ENCODE results near the gene HOMER1. TPM values are rescaled to one million over a fixed set of nuclear protein-coding genes. Genes with fewer than 3 reads are reported as not detected.
A peak's percentile ranks its signal among the peaks of the same experiment; 100 is the strongest.

Gene HOMER1
- total RNA-seq, 4 donors from 2014 or later = 11.2 to 19.5 (median 19.3) TPM

DNA sequence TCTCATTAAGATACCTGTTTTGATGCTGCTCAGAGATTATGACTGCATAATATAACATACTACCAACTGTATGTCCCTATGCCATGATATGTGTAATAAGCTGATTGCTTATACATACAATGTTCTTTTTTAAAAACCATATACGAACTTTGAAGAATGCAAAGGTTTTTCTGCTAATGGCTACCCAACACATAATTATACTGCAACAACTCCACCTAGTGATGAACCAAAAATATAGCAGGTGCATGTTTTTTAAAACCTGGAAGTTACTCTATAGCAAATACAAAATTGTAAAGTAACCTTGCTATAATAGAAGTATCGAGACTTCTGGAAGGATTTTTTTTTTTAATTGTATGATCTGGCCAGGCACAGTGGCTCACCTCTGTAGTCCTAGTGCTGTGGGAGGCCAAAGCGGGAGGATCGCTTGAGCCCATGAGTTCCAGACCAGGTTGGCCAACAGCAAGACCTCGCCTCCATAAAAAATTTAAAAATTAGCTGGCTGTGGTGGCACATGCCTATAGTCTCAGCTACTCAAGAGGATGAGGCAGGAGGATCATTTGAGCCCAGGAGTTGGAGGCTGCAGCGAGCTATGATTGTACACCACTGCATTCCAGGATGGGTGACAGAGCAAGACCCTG, 49.1 kb downstream of the HOMER1 start:
- WGBS = 65% methylated on average over 6 of the region's 6 CpGs
- H3K9me3 ChIP-seq = no peaks in the 10 kb centered on the region
- no peaks in the 10 kb centered on the region for H3K36me3 ChIP-seq
- H3K27ac ChIP-seq (replicated peaks in 1 of 4) = no peak overlapping the region
- DNase-seq (ENCODE audit: extremely low spot score) = no peak
- no peak overlapping the region for H3K4me3 ChIP-seq
- H3K4me1 ChIP-seq = peaks cover 0 to 9% (median 6%) of the 10 kb centered on the region in 4 donors
- TF ChIP-seq, protein P1, sequence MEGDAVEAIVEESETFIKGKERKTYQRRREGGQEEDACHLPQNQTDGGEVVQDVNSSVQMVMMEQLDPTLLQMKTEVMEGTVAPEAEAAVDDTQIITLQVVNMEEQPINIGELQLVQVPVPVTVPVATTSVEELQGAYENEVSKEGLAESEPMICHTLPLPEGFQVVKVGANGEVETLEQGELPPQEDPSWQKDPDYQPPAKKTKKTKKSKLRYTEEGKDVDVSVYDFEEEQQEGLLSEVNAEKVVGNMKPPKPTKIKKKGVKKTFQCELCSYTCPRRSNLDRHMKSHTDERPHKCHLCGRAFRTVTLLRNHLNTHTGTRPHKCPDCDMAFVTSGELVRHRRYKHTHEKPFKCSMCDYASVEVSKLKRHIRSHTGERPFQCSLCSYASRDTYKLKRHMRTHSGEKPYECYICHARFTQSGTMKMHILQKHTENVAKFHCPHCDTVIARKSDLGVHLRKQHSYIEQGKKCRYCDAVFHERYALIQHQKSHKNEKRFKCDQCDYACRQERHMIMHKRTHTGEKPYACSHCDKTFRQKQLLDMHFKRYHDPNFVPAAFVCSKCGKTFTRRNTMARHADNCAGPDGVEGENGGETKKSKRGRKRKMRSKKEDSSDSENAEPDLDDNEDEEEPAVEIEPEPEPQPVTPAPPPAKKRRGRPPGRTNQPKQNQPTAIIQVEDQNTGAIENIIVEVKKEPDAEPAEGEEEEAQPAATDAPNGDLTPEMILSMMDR (IDR thresholded peaks at IDR 0.05) = peak; percentile 63 to 71 (median 64)
- no peak for TF ChIP-seq POLR2AphosphoS5 (IDR thresholded peaks at IDR 0.05)
- no peaks in the 10 kb centered on the region for H3K27me3 ChIP-seq
- intact Hi-C loops (cut with DNase I) = loop anchor here (5.0 kb wide), 1 partner anchor 333 kb away; no protein-coding TSS in a partner anchor

DNA sequence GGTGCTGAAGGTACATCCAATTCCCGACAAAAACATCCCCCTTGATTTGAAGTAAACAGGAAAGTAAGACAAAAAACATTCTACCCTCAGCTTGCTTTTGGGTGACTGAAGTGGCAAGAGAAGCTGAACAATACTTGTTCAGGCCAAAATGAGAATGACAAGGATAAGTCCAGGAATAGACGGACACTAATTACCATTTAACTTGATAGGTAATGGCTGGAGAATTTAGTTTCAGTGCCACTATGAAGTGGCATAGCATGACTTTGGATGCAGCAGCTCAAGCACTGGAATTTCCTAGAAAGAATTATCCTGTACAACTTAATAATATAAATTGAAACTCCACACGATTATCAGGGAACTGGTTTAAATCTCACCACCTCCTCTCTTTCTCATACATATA, 49.7 kb downstream of the HOMER1 start:
- TF ChIP-seq EP300 (IDR thresholded peaks at IDR 0.05) = no peak
- TF ChIP-seq, protein P1 (IDR thresholded peaks at IDR 0.05) = no peak
- no peak for TF ChIP-seq POLR2AphosphoS5 (IDR thresholded peaks at IDR 0.05)
- TF ChIP-seq POLR2A (IDR thresholded peaks at IDR 0.05; ENCODE audit: low read depth) = no peak
- Histone ChIP-seq H3K4me3 (no peak overlapping the region), H3K27me3 (no peaks in the 10 kb centered on the region), H3K36me3 (no peaks in the 10 kb centered on the region), H3K9me3 (no peaks in the 10 kb centered on the region), H3K4me1 (peaks cover 0 to 9% (median 6%) of the 10 kb centered on the region in 4 donors), H3K27ac (replicated peaks in 1 of 4) (no peak overlapping the region)
- intact Hi-C loops (cut with DNase I) = loop anchor here (5.0 kb wide), 1 partner anchor 332 kb away; no protein-coding TSS in a partner anchor
- 65% methylated on average over 3 of the region's 3 CpGs for WGBS
- DNase-seq (ENCODE audit: extremely low spot score) = no peak

DNA sequence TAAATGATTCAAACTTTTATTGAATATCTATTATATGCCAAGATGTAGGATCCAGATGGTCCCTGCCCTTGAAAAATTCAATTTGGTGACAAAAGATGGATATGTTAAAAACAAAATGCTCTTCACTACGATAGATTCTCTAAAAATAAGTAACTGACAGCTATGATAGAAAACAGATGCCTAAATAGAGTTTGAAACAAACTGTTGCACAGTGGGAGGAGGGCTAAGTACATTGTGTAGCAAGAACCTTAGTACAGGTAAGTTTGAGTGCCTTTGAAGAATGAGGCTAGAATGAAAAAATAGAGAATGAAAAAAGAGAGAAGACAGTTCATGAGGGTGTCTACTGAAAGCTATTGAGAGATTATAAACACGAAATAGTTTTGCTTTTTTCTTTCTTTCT, 54.3 kb downstream of the HOMER1 start:
- Histone ChIP-seq H3K27me3 (no peaks in the 10 kb centered on the region), H3K9me3 (no peaks in the 10 kb centered on the region), H3K36me3 (no peaks in the 10 kb centered on the region), H3K27ac (replicated peaks in 1 of 4) (no peak overlapping the region), H3K4me3 (no peak overlapping the region), H3K4me1 (peaks cover 0 to 5% (median 4%) of the 10 kb centered on the region in 4 donors)
- intact Hi-C loops (cut with DNase I) = loop anchor here (5.0 kb wide), 1 partner anchor 327 kb away; no protein-coding TSS in a partner anchor
- no peak for DNase-seq (ENCODE audit: extremely low spot score)
- WGBS = 59% methylated on average over 2 of the region's 2 CpGs
- TF ChIP-seq, protein P1 (IDR thresholded peaks at IDR 0.05) = no peak
- TF ChIP-seq POLR2AphosphoS5 (IDR thresholded peaks at IDR 0.05) = no peak
- no peak for TF ChIP-seq POLR2A (IDR thresholded peaks at IDR 0.05; ENCODE audit: low read depth)
- no peak for TF ChIP-seq EP300 (IDR thresholded peaks at IDR 0.05)

DNA sequence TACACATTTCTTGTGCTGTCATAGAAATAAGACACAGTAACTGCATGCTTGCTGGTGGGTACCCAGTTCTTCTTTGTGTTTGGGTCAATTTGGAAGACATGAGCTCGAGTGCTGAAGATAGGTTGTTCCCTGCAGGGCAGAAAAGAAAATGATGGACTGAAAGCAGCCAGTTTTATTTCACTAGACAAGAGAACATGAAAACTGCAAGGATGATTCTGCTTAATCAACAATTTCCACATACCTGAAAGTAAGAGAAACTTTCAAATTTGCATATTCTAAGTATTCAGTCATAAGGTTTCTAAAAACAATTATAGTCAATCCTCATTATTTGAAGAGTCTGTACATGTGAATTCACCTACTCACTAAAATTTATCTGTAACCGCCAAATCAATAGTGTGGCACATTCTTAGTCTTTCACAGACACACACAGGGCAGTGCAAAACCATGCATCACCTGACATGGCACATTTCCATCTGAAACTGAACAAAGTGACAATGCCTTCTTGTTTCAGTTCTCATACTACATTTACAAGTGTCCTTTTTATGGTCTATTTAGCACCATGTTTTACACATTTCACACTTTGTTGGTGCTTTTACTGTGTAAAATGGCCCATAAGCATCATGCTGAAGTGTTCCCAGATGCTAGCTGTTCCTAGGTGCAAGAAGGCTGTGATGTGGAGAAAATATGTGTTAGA, 56.9 kb downstream of the HOMER1 start:
- 97% methylated on average over 2 of the region's 2 CpGs for WGBS
- Histone ChIP-seq H3K9me3 (no peaks in the 10 kb centered on the region), H3K36me3 (no peaks in the 10 kb centered on the region), H3K27me3 (no peaks in the 10 kb centered on the region), H3K4me3 (no peak overlapping the region), H3K4me1 (no peaks in the 10 kb centered on the region), H3K27ac (replicated peaks in 1 of 4) (no peak overlapping the region)
- intact Hi-C loops (cut with DNase I) = no loop called here
- DNase-seq (ENCODE audit: extremely low spot score) = no peak
- TF ChIP-seq POLR2A (IDR thresholded peaks at IDR 0.05; ENCODE audit: low read depth) = no peak
- no peak for TF ChIP-seq EP300 (IDR thresholded peaks at IDR 0.05)
- TF ChIP-seq, protein P1 (IDR thresholded peaks at IDR 0.05) = no peak
- TF ChIP-seq POLR2AphosphoS5 (IDR thresholded peaks at IDR 0.05) = no peak

All from esophagus muscularis mucosa (tissue), 4 donors.